OCI-LY1 (cell line): ENCODE data around the gene SI.

ENCODE experiments used
- H2AFZ ChIP-seq: fragments of 200-600 bp; sonication (generic), shearing (Covaris generic); 2 replicates; pipeline ENCODE4 v1.6.0; 2014; ENCODE audit warnings: antibody characterized with exemption, mild to moderate bottlenecking, low read length
- H3F3A ChIP-seq: fragments of 200-600 bp; sonication (generic), shearing (Covaris generic); 2 replicates; pipeline ENCODE4 v1.6.0; 2014; ENCODE audit warnings: mild to moderate bottlenecking, antibody characterized with exemption, low read length, moderate library complexity; ENCODE audit not compliant: insufficient read depth
- H3K27ac ChIP-seq: fragments of 200-600 bp; sonication (generic); 2 replicates; pipeline ENCODE4 v1.5.1; 2014; ENCODE audit warnings: low read length, mixed run types, mild to moderate bottlenecking, low read depth; ENCODE audit not compliant: poor library complexity, severe bottlenecking
- H3K27me3 ChIP-seq: fragments of 200-600 bp; sonication (generic); 2 replicates; pipeline ENCODE4 v1.6.0; 2014; ENCODE audit warnings: antibody characterized with exemption, mild to moderate bottlenecking, low read length, moderate library complexity; ENCODE audit not compliant: insufficient read depth
- H3K36me3 ChIP-seq: fragments of 200-600 bp; sonication (generic); 2 replicates; pipeline ENCODE4 v1.6.1; 2014; ENCODE audit warnings: mild to moderate bottlenecking, antibody characterized with exemption, low read length, moderate library complexity, mixed read lengths; ENCODE audit not compliant: insufficient read depth
- H3K4me1 ChIP-seq: fragments of 200-600 bp; sonication (generic); 2 replicates; pipeline ENCODE4 v1.5.1; 2014; ENCODE audit warnings: mild to moderate bottlenecking, low read length, moderate library complexity; ENCODE audit not compliant: insufficient read depth, severe bottlenecking
- H3K4me2 ChIP-seq: fragments of 200-600 bp; sonication (generic), shearing (Covaris generic); 2 replicates; pipeline ENCODE4 v1.6.1; 2014; ENCODE audit warnings: low read length
- H3K4me3 ChIP-seq: fragments of 200-600 bp; sonication (generic); 2 replicates; pipeline ENCODE4 v1.5.1; 2014; ENCODE audit warnings: low read length, low read depth, mild to moderate bottlenecking, mixed read lengths; ENCODE audit not compliant: poor library complexity, severe bottlenecking
- H3K79me2 ChIP-seq: fragments of 200-600 bp; shearing (Covaris generic); 2 replicates; pipeline ENCODE4 v1.6.1; 2016; ENCODE audit warnings: mixed run types, low read length, mixed read lengths; ENCODE audit not compliant: insufficient read depth
- H3K9ac ChIP-seq: fragments of 200-600 bp; sonication (generic), shearing (Covaris generic); 2 replicates; pipeline ENCODE4 v1.6.1; 2014; ENCODE audit warnings: mild to moderate bottlenecking, low read length, mixed read lengths
- H3K9me2 ChIP-seq: fragments of 200-600 bp; sonication (generic), shearing (Covaris generic); 2 replicates; pipeline ENCODE4 v1.6.1; 2014; ENCODE audit warnings: low read depth, mild to moderate bottlenecking, low read length, mixed read lengths
- H3K9me3 ChIP-seq: fragments of 200-600 bp; shearing (Covaris generic); 2 replicates; pipeline ENCODE4 v1.6.1; 2014; ENCODE audit warnings: low read length, mixed read lengths
- H4K20me1 ChIP-seq: fragments of 200-600 bp; sonication (generic), shearing (Covaris generic); 2 replicates; pipeline ENCODE4 v1.6.0; 2016; ENCODE audit warnings: mild to moderate bottlenecking, low read length; ENCODE audit not compliant: insufficient read depth
- EZH2 ChIP-seq: fragments of 200-600 bp; sonication (generic), shearing (Covaris generic); IDR thresholded peaks from 2 replicates; pipeline ENCODE4 v1.8.0; 2017; ENCODE audit warnings: borderline replicate concordance, mixed run types, mild to moderate bottlenecking, antibody characterized with exemption, low read length, moderate library complexity, mixed read lengths
- TF ChIP-seq, protein P1 (sequence below): fragments of 200-600 bp; sonication (generic), shearing (Covaris generic); IDR thresholded peaks from 2 replicates; pipeline ENCODE4 v1.5.1; 2017; ENCODE audit warnings: mild to moderate bottlenecking, antibody characterized with exemption, low read length, moderate library complexity, mixed read lengths

The SI gene

DNA sequence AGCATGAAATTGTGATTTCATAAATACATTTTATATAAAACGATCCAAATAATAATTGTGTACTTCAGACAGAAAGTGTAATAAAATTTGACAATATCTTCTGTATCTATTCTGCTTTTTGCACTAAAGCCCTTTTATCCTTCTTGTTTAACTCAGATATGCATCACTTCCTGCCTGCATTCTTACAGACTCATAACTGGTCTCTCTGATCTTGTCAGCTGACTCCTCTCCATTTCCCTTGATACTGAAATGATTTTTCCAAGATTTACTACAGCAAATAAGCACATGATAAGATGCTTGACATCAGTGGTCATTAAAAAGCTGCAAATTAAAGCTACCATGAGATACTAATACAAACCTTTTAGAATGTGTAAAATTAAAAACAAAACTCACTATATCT is 25.3 kb upstream of the SI start:
- H3K4me1 ChIP-seq = no peaks in the 10 kb centered on the region
- no peak overlapping the region for H3K4me2 ChIP-seq
- no peaks in the 10 kb centered on the region for H4K20me1 ChIP-seq
- no peak overlapping the region for H3K27ac ChIP-seq
- H2AFZ ChIP-seq = no peak overlapping the region
- H3K9ac ChIP-seq = no peak overlapping the region
- H3K79me2 ChIP-seq = no peaks in the 10 kb centered on the region
- H3K27me3 ChIP-seq = no peaks in the 10 kb centered on the region
- H3K9me3 ChIP-seq = no peaks in the 10 kb centered on the region
- no peak overlapping the region for H3K4me3 ChIP-seq
- no peaks in the 10 kb centered on the region for H3F3A ChIP-seq
- TF ChIP-seq, protein P1, sequence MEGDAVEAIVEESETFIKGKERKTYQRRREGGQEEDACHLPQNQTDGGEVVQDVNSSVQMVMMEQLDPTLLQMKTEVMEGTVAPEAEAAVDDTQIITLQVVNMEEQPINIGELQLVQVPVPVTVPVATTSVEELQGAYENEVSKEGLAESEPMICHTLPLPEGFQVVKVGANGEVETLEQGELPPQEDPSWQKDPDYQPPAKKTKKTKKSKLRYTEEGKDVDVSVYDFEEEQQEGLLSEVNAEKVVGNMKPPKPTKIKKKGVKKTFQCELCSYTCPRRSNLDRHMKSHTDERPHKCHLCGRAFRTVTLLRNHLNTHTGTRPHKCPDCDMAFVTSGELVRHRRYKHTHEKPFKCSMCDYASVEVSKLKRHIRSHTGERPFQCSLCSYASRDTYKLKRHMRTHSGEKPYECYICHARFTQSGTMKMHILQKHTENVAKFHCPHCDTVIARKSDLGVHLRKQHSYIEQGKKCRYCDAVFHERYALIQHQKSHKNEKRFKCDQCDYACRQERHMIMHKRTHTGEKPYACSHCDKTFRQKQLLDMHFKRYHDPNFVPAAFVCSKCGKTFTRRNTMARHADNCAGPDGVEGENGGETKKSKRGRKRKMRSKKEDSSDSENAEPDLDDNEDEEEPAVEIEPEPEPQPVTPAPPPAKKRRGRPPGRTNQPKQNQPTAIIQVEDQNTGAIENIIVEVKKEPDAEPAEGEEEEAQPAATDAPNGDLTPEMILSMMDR = no peak
- TF ChIP-seq EZH2 = no peak
- no peaks in the 10 kb centered on the region for H3K36me3 ChIP-seq
- no peaks in the 10 kb centered on the region for H3K9me2 ChIP-seq

GRCh38 chr3:165082650-165083049 is 4.4 kb upstream of the SI start:
- H3K9ac ChIP-seq = no peak overlapping the region
- no peaks in the 10 kb centered on the region for H3K36me3 ChIP-seq
- no peak overlapping the region for H3K4me3 ChIP-seq
- no peaks in the 10 kb centered on the region for H3K4me1 ChIP-seq
- H2AFZ ChIP-seq = no peak overlapping the region
- H3K79me2 ChIP-seq = no peaks in the 10 kb centered on the region
- H3F3A ChIP-seq = no peaks in the 10 kb centered on the region
- no peaks in the 10 kb centered on the region for H3K9me3 ChIP-seq
- no peak overlapping the region for H3K27ac ChIP-seq
- no peaks in the 10 kb centered on the region for H3K27me3 ChIP-seq
- H3K9me2 ChIP-seq = no peaks in the 10 kb centered on the region; the same call in 1 of the 2 replicates
- no peak overlapping the region for H3K4me2 ChIP-seq
- no peaks in the 10 kb centered on the region for H4K20me1 ChIP-seq
- TF ChIP-seq, protein P1 = no peak
- TF ChIP-seq EZH2 = no peak

GRCh38 chr3:165081183-165081582 is 2.9 kb upstream of the SI start:
- no peak overlapping the region for H3K4me3 ChIP-seq
- TF ChIP-seq, protein P1 = no peak
- no peak for TF ChIP-seq EZH2
- no peaks in the 10 kb centered on the region for H3K27me3 ChIP-seq
- H3K9me2 ChIP-seq = no peaks in the 10 kb centered on the region; the same call in 1 of the 2 replicates
- no peak overlapping the region for H3K9ac ChIP-seq
- H2AFZ ChIP-seq = no peak overlapping the region
- no peaks in the 10 kb centered on the region for H3K9me3 ChIP-seq
- H3K4me2 ChIP-seq = no peak overlapping the region
- no peaks in the 10 kb centered on the region for H3F3A ChIP-seq
- H3K79me2 ChIP-seq = no peaks in the 10 kb centered on the region
- H3K36me3 ChIP-seq = no peaks in the 10 kb centered on the region
- H4K20me1 ChIP-seq = no peaks in the 10 kb centered on the region
- H3K4me1 ChIP-seq = no peaks in the 10 kb centered on the region
- H3K27ac ChIP-seq = no peak overlapping the region
